Osteoblast (primary cell): ENCODE results near the gene SNRK. TPM values are rescaled to one million over a fixed set of nuclear protein-coding genes. Genes with fewer than 3 reads are reported as not detected.

Experiments
- DNase-seq: peaks from one replicate; pipeline ENCODE4 v3.0.0; 2011; ENCODE audit warnings: low spot score, mixed read lengths; ENCODE audit not compliant: insufficient read length; ENCODE audit errors: missing footprints
- H2AFZ ChIP-seq: 2 replicates; pipeline ENCODE4 v1.6.0; 2011; ENCODE audit warnings: mild to moderate bottlenecking, low read length
- H3K27ac ChIP-seq: 2 replicates; pipeline ENCODE4 v1.5.1; 2011; ENCODE audit warnings: mild to moderate bottlenecking, low read depth, low read length, moderate library complexity
- H3K27me3 ChIP-seq: 2 replicates; pipeline ENCODE4 v1.6.0; 2012; ENCODE audit warnings: mild to moderate bottlenecking, control low read depth, inconsistent platforms, low read length, moderate library complexity; ENCODE audit not compliant: insufficient read depth
- H3K36me3 ChIP-seq: 2 replicates; pipeline ENCODE4 v1.5.1; 2011; ENCODE audit warnings: mild to moderate bottlenecking, low read length, control low read depth, moderate library complexity; ENCODE audit not compliant: insufficient read depth
- H3K4me1 ChIP-seq: 2 replicates; pipeline ENCODE4 v1.5.1; 2011; ENCODE audit warnings: mild to moderate bottlenecking, low read length, control low read depth, moderate library complexity; ENCODE audit not compliant: insufficient read depth
- H3K4me2 ChIP-seq: 2 replicates; pipeline ENCODE4 v1.6.0; 2011; ENCODE audit warnings: mild to moderate bottlenecking, low read length; ENCODE audit not compliant: insufficient read depth
- H3K4me3 ChIP-seq: fragments of 200-600 bp; sonication (generic); 3 replicates; pipeline ENCODE4 v1.5.1; 2012; ENCODE audit warnings: mild to moderate bottlenecking, low read length, inconsistent platforms; ENCODE audit not compliant: insufficient read depth
- H3K79me2 ChIP-seq: 2 replicates; pipeline ENCODE4 v1.6.0; 2012; ENCODE audit warnings: mild to moderate bottlenecking, low read length, control low read depth, inconsistent platforms; ENCODE audit not compliant: insufficient read depth
- H3K9me3 ChIP-seq: 2 replicates; pipeline ENCODE4 v1.5.1; 2011; ENCODE audit warnings: low read depth, low read length, control low read depth
- H4K20me1 ChIP-seq: 2 replicates; pipeline ENCODE4 v1.6.0; 2012; ENCODE audit warnings: mild to moderate bottlenecking, low read length, control low read depth; ENCODE audit not compliant: insufficient read depth
- total RNA-seq: library from RNA; depleted of rRNA; stranded (reverse); fragments of >200 nt; gene quantifications from 2 replicates; pipeline ENCODE4 v1.2.3, GENCODE V29; 2012
- TF ChIP-seq, protein P1 (sequence below): IDR thresholded peaks from 2 replicates; pipeline ENCODE4 v1.5.1; 2011; ENCODE audit warnings: mild to moderate bottlenecking, low read depth, low read length, moderate library complexity; ENCODE audit errors: extremely low read depth

SNRK gene
- total RNA-seq, 1 donor: 26.1 TPM

DNA sequence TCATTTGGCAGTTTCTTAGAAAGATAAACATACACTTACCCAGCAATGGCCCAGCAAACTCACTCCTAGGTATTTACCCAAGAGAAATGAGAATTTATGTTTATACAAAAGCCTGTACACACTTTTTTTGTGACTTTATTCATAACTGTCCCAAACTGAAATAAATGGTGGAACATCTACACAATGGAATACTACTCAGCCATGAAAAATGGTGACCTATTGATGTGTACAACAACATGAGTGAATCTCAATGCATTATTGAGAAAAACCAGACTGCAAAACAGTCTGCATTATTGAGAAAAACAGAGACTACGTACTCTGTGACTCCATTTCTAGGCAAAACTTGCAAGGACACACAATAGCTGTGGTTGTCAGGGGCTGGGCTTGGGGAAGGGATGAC, 37.2 kb downstream of the SNRK start:
- Histone ChIP-seq H3K9me3 (no peaks in the 10 kb centered on the region), H3K27me3 (no peaks in the 10 kb centered on the region), H3K4me1 (no peaks in the 10 kb centered on the region), H3K4me2 (no peak overlapping the region), H3K36me3 (no peaks in the 10 kb centered on the region), H3K27ac (no peak overlapping the region), H2AFZ (no peak overlapping the region), H3K4me3 (no peak overlapping the region), H4K20me1 (peaks cover 5% of the 10 kb centered on the region), H3K79me2 (peaks cover 28% of the 10 kb centered on the region)
- DNase-seq: no peak
- TF ChIP-seq, protein P1, sequence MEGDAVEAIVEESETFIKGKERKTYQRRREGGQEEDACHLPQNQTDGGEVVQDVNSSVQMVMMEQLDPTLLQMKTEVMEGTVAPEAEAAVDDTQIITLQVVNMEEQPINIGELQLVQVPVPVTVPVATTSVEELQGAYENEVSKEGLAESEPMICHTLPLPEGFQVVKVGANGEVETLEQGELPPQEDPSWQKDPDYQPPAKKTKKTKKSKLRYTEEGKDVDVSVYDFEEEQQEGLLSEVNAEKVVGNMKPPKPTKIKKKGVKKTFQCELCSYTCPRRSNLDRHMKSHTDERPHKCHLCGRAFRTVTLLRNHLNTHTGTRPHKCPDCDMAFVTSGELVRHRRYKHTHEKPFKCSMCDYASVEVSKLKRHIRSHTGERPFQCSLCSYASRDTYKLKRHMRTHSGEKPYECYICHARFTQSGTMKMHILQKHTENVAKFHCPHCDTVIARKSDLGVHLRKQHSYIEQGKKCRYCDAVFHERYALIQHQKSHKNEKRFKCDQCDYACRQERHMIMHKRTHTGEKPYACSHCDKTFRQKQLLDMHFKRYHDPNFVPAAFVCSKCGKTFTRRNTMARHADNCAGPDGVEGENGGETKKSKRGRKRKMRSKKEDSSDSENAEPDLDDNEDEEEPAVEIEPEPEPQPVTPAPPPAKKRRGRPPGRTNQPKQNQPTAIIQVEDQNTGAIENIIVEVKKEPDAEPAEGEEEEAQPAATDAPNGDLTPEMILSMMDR: no peak

DNA sequence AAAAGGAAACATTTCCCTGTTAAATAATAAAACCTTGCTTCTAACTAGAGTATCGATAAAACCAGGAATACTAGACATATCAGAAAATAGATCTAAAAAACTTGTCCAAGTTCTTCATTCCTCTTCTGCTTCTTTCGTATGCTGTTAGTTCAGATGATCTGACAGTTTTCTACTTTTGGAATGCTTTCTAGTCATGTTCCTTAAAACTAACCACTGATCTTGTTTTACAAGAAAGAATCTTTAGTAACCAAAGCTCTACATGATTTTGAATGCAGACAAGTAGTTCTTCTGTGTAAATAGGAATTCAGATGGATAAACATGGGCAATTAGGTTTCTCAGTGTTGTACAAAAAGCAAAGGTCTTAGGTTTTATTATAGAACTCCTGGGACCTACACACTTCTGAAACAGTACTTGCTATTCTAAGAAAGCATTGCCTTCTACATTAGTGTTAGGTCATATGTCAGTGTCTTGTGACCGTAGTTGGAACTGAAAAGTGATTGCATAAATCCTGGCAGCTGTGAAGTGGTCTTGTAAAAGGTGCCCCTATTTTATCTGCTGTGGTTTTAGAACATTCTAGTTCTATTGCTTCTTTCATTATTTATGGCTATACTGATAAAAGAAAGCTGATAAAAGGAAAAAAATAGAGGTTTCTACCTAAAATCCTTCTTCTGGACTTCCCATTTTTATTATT, 40.7 kb downstream of the SNRK start:
- Histone ChIP-seq H3K36me3 (no peaks in the 10 kb centered on the region), H3K9me3 (no peaks in the 10 kb centered on the region), H3K27me3 (no peaks in the 10 kb centered on the region), H3K4me2 (no peak overlapping the region), H3K4me1 (no peaks in the 10 kb centered on the region), H3K79me2 (peaks cover 30% of the 10 kb centered on the region), H4K20me1 (peaks cover 10% of the 10 kb centered on the region), H3K27ac (no peak overlapping the region), H3K4me3 (no peak overlapping the region), H2AFZ (no peak overlapping the region)
- no peak for DNase-seq
- TF ChIP-seq, protein P1: no peak

DNA sequence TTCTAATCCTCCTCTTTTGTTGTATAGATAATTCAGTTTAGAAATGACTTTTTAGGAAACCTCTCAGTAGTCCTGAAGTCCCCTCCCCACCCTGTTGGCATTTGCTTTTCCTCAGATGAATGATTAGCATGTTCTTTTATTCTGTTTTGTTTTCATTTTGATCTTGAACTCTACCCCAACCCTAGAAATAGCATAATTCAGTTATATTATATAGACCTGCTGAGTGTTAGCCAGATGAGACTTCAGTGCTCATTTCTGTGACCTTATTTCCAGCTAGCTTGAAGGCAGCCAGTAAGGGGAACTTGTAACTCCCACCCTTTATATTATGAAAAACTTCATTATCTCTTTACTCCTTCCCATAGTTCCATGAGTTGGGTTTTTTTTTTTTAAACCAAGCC, 41.2 kb downstream of the SNRK start:
- TF ChIP-seq, protein P1: no peak
- no peak for DNase-seq
- H3K79me2 ChIP-seq: peaks cover 30% of the 10 kb centered on the region
- no peaks in the 10 kb centered on the region for H3K4me1 ChIP-seq
- H3K9me3 ChIP-seq: no peaks in the 10 kb centered on the region
- H3K4me3 ChIP-seq: no peak overlapping the region
- H3K36me3 ChIP-seq: no peaks in the 10 kb centered on the region
- H3K4me2 ChIP-seq: no peak overlapping the region
- H2AFZ ChIP-seq: no peak overlapping the region
- H3K27ac ChIP-seq: no peak overlapping the region
- H3K27me3 ChIP-seq: no peaks in the 10 kb centered on the region
- H4K20me1 ChIP-seq: peaks cover 12% of the 10 kb centered on the region

DNA sequence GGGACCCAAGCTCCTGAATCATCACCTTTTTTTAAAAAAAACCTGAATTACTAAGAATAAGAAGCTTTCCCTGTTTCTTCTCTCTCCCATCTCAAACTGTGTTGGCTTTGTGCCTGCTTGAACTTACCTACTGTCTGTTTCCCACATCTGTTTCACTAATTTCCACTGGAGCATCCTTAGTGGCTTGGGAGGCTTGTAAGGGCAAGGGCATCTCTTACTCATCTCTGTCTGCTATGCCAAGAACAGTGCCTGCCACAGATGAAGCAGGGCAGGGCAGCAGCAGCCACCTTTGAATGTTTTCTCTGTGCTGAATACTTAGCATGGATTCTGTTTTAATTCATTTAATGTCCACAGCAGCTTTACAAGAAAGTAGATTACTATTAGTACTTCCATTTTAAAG, 42.3 kb downstream of the SNRK start:
- TF ChIP-seq, protein P1: no peak
- Histone ChIP-seq H3K27me3 (no peaks in the 10 kb centered on the region), H3K79me2 (peaks cover 30% of the 10 kb centered on the region), H4K20me1 (peaks cover 12% of the 10 kb centered on the region), H3K4me3 (no peak overlapping the region), H3K4me2 (no peak overlapping the region), H3K4me1 (no peaks in the 10 kb centered on the region), H3K27ac (no peak overlapping the region), H3K36me3 (no peaks in the 10 kb centered on the region), H2AFZ (no peak overlapping the region), H3K9me3 (no peaks in the 10 kb centered on the region)
- DNase-seq: no peak
